Measurements from ENCODE around the gene SUPT4H1. TPM values are rescaled to one million over a fixed set of nuclear protein-coding genes. Genes with fewer than 3 reads are reported as not detected.
A peak's percentile ranks its signal among the peaks of the same experiment; 100 is the strongest.

Gene SUPT4H1
- total and polyA plus RNA-seq, 2 experiments from 2014 or later = 82.2 to 83.7 TPM

DNA sequence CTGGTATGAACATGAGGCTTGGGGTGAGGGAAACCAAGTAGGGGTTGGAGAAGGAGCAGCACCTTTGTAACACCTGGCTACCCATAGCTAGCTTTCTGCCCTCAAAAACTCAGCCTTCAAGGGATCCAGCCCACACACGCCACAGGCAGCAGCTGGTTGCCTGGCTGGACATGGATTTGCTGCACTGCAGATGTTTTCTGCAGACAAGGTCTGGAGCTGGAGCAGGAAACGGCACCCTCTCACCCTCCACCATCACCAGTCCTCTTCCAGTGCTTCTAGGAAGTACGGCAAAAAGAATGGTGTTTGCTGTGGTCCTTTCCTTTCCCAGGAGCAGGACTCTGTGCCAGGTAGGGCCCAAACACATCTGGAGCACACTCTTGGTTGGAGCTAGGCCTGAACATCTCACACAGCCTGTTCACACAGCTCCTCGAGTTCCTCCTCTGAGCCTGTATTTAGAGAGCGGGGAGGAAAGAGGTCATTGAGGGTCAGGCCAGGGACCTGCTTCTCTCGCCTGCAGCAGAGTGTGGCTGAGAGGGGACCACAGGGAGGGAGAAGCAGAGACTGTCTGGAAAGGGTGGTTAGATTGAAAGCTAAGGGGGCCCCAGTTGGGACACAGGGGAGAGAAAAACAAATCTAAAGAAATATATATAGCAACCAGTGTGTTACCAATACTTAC is 2.7 kb upstream of the SUPT4H1 start (continued):
- TF ChIP-seq, protein P1, sequence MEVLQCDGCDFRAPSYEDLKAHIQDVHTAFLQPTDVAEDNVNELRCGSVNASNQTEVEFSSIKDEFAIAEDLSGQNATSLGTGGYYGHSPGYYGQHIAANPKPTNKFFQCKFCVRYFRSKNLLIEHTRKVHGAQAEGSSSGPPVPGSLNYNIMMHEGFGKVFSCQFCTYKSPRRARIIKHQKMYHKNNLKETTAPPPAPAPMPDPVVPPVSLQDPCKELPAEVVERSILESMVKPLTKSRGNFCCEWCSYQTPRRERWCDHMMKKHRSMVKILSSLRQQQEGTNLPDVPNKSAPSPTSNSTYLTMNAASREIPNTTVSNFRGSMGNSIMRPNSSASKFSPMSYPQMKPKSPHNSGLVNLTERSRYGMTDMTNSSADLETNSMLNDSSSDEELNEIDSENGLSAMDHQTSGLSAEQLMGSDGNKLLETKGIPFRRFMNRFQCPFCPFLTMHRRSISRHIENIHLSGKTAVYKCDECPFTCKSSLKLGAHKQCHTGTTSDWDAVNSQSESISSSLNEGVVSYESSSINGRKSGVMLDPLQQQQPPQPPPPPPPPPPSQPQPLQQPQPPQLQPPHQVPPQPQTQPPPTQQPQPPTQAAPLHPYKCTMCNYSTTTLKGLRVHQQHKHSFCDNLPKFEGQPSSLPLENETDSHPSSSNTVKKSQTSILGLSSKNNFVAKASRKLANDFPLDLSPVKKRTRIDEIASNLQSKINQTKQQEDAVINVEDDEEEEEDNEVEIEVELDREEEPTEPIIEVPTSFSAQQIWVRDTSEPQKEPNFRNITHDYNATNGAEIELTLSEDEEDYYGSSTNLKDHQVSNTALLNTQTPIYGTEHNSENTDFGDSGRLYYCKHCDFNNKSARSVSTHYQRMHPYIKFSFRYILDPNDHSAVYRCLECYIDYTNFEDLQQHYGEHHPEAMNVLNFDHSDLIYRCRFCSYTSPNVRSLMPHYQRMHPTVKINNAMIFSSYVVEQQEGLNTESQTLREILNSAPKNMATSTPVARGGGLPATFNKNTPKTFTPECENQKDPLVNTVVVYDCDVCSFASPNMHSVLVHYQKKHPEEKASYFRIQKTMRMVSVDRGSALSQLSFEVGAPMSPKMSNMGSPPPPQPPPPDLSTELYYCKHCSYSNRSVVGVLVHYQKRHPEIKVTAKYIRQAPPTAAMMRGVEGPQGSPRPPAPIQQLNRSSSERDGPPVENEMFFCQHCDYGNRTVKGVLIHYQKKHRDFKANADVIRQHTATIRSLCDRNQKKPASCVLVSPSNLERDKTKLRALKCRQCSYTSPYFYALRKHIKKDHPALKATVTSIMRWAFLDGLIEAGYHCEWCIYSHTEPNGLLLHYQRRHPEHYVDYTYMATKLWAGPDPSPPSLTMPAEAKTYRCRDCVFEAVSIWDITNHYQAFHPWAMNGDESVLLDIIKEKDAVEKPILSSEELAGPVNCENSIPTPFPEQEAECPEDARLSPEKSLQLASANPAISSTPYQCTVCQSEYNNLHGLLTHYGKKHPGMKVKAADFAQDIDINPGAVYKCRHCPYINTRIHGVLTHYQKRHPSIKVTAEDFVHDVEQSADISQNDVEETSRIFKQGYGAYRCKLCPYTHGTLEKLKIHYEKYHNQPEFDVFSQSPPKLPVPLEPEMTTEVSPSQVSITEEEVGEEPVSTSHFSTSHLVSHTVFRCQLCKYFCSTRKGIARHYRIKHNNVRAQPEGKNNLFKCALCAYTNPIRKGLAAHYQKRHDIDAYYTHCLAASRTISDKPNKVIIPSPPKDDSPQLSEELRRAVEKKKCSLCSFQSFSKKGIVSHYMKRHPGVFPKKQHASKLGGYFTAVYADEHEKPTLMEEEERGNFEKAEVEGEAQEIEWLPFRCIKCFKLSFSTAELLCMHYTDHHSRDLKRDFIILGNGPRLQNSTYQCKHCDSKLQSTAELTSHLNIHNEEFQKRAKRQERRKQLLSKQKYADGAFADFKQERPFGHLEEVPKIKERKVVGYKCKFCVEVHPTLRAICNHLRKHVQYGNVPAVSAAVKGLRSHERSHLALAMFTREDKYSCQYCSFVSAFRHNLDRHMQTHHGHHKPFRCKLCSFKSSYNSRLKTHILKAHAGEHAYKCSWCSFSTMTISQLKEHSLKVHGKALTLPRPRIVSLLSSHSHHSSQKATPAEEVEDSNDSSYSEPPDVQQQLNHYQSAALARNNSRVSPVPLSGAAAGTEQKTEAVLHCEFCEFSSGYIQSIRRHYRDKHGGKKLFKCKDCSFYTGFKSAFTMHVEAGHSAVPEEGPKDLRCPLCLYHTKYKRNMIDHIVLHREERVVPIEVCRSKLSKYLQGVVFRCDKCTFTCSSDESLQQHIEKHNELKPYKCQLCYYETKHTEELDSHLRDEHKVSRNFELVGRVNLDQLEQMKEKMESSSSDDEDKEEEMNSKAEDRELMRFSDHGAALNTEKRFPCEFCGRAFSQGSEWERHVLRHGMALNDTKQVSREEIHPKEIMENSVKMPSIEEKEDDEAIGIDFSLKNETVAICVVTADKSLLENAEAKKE (CRISPR knock-in tag; IDR thresholded peaks at IDR 0.05) = no peak
- TF ChIP-seq ZNF114 (CRISPR knock-in tag; IDR thresholded peaks at IDR 0.05) = no peak
- no peak for TF ChIP-seq NANOG (IDR thresholded peaks at IDR 0.05; ENCODE audit: borderline replicate concordance)
- TF ChIP-seq, protein P2, sequence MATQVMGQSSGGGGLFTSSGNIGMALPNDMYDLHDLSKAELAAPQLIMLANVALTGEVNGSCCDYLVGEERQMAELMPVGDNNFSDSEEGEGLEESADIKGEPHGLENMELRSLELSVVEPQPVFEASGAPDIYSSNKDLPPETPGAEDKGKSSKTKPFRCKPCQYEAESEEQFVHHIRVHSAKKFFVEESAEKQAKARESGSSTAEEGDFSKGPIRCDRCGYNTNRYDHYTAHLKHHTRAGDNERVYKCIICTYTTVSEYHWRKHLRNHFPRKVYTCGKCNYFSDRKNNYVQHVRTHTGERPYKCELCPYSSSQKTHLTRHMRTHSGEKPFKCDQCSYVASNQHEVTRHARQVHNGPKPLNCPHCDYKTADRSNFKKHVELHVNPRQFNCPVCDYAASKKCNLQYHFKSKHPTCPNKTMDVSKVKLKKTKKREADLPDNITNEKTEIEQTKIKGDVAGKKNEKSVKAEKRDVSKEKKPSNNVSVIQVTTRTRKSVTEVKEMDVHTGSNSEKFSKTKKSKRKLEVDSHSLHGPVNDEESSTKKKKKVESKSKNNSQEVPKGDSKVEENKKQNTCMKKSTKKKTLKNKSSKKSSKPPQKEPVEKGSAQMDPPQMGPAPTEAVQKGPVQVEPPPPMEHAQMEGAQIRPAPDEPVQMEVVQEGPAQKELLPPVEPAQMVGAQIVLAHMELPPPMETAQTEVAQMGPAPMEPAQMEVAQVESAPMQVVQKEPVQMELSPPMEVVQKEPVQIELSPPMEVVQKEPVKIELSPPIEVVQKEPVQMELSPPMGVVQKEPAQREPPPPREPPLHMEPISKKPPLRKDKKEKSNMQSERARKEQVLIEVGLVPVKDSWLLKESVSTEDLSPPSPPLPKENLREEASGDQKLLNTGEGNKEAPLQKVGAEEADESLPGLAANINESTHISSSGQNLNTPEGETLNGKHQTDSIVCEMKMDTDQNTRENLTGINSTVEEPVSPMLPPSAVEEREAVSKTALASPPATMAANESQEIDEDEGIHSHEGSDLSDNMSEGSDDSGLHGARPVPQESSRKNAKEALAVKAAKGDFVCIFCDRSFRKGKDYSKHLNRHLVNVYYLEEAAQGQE (IDR thresholded peaks at IDR 0.05; ENCODE audit: unreplicated experiment) = no peak

DNA sequence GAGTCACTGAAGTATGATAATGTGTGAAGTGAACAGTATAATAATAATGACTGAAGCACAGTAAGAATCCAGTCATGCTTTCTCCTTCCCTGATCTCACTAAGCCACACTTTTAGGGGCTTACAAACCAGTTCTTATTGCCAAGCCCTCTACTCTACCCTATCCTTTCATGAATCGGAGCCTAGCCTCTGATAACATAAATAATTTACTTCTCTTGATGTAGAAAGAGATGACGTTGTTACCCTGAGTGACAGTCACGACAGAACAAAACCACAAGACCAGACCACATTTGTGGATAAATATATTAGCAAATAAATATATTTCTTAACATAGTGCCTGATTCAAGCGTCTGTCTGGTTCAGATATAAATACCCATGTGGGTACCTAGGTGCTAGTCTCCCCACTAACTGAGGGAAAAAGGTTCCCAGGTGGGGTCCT is 1.4 kb upstream of the SUPT4H1 start:
- peaks cover 10% of the 10 kb centered on the region for H3K27me3 Mint-ChIP-seq (ENCODE audit: insufficient read depth, low read depth, poor library complexity)
- H3K27ac ChIP-seq (ENCODE audit: low read depth) = no peak overlapping the region
- peaks cover 16% of the 10 kb centered on the region for H3K79me2 ChIP-seq (replicated peaks; ENCODE audit: insufficient read depth)
- H3K9me2 ChIP-seq (ENCODE audit: insufficient read depth) = no peaks in the 10 kb centered on the region
- TF ChIP-seq STAT1 (IDR thresholded peaks at IDR 0.05; ENCODE audit: unreplicated experiment) (no peak), EZH2 (IDR thresholded peaks at IDR 0.05; ENCODE audit: low read depth, unreplicated experiment) (no peak), NANOG (IDR thresholded peaks at IDR 0.05; ENCODE audit: borderline replicate concordance) (no peak), ZNF114 (CRISPR knock-in tag; IDR thresholded peaks at IDR 0.05) (no peak), JUNB (IDR thresholded peaks at IDR 0.05; ENCODE audit: unreplicated experiment) (no peak)
- TF ChIP-seq, protein P3, sequence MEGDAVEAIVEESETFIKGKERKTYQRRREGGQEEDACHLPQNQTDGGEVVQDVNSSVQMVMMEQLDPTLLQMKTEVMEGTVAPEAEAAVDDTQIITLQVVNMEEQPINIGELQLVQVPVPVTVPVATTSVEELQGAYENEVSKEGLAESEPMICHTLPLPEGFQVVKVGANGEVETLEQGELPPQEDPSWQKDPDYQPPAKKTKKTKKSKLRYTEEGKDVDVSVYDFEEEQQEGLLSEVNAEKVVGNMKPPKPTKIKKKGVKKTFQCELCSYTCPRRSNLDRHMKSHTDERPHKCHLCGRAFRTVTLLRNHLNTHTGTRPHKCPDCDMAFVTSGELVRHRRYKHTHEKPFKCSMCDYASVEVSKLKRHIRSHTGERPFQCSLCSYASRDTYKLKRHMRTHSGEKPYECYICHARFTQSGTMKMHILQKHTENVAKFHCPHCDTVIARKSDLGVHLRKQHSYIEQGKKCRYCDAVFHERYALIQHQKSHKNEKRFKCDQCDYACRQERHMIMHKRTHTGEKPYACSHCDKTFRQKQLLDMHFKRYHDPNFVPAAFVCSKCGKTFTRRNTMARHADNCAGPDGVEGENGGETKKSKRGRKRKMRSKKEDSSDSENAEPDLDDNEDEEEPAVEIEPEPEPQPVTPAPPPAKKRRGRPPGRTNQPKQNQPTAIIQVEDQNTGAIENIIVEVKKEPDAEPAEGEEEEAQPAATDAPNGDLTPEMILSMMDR (conservative IDR thresholded peaks at IDR 0.05; ENCODE audit: low read depth in 2 of 2) = no peak
- peaks cover 11% of the 10 kb centered on the region for H3K4me1 ChIP-seq (ENCODE audit: insufficient read depth)
- no peak overlapping the region for H3K27ac Mint-ChIP-seq
- no peaks in the 10 kb centered on the region for H3K27me3 ChIP-seq (ENCODE audit: insufficient read depth)
- H3K36me3 ChIP-seq (ENCODE audit: insufficient read depth) = peaks cover 13% of the 10 kb centered on the region
- peaks cover 23% of the 10 kb centered on the region for H3K36me3 Mint-ChIP-seq (ENCODE audit: low read depth)
- H3K4me2 ChIP-seq = peak overlapping the region; percentile 92
- ATAC-seq = no peak
- no peak for DNase-seq (ENCODE audit: low spot score)
- H3K4me3 ChIP-seq = peak overlapping the region; percentile 100
- H3K4me3 Mint-ChIP-seq = peak overlapping the region; percentile 100
- H3K4me1 Mint-ChIP-seq = peaks cover 10% of the 10 kb centered on the region
- no peaks in the 10 kb centered on the region for H3K9me3 Mint-ChIP-seq
- no peaks in the 10 kb centered on the region for H4K20me1 ChIP-seq (replicated peaks; ENCODE audit: insufficient read depth)
- H3F3A ChIP-seq (replicated peaks; ENCODE audit: low read depth) = 0 out of 2 replicates have a peak, but pooled peaks cover 4% of the 10 kb centered on the region
- no peak overlapping the region for H2AFZ ChIP-seq
